Bronchus fibroblast of lung (primary cell): Measurements from ENCODE around the gene DDX47. TPM values are rescaled to one million over a fixed set of nuclear protein-coding genes. Genes with fewer than 3 reads are reported as not detected.

Source experiments
- total RNA-seq: library from RNA; depleted of rRNA; stranded (reverse); fragments of >200 nt; gene quantifications from 2 replicates; pipeline ENCODE4 v1.2.3, GENCODE V29; 2015

Gene DDX47
- total RNA-seq, result 61.2 and 62.5 TPM in 2 replicates

DNA sequence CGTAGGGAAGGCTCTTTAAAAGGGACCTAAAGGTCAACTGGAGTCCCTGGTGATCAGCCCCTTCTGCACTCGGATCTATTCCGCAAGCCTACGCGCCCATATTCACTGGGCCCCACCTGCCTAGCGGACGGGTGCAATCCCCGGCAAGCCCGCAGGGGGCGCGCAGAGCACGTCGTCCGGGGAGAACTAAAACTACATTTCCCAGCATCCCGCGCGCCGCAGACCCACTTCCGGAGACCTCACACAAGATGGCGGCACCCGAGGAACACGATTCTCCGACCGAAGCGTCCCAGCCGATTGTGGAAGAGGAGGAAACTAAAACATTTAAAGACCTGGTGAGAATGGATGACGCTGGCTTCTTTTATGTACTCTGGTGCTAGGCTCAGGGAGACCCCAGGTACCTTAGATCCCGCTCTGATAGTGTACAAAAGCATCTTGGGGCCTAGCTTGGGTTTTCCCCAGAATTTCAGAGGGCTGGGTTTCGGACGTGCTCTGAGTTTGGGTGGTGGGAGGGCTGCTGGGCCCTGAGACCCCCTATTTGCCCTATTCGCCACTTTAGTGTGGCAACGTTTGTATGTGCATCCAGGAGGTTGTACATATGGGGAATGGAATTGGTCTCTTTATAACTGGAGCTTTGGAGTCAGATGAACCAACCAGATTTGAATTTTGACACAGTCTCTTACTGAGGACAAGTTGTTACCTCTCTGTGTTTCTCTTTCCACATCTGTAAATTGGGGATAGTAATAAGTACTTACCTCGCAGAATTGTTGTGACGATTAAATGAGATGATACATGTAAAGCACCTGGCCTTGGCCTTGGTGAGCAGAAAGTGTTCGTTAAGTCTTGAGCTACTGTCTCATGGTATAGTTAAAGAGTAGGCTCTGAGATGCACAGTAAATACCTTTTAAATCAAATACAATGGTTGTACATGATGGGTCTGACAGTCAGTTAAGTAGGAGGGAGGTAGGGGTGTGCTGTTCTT lies at the start of gene DDX47:
Gene DDX47, plus strand, starts transcription at position 227 of the 982 bp plus-strand sequence. Its CDS starts 22 bp downstream, at position 249.

DNA sequence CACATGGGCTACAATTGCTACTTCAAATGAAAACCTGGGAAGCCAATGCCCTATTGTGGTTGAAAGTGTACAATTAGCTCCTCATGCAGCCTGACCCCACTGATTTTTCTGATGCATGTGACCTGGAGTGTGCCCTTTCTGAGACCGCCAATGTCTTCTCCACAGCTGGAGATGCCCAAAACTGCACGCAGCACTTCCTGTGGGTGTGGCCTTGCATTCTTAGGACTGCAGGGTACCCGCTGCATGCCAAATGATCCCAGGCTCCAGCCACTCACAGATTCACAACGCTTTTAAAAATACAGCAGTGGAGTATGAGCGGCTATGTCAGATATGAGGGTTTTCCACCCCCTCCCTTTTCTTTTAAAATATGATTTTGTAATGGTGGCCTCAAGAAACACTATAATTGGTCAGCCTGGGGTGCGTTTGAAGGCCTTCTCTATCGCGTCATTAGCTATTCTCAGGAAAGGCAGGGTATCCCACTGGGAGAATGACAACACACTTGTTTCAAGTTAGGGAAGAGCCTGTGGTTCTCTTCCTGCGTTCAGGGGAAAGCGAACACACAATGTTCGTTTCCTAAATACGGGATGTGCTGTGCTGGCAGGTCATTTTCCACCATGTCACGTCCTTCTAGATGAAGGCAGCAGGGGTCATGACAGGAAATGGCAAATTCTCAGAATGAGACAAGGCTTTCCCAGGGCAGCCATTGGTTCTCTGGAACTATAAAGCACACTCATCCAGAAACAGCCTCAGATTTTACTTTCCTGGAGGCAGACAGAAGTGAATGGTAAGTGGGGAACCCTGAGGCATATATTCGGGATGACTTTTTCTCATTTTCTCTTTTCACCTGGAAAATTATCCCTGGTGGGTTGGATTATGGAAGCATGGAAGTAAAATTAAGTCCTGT lies 28.0 kb upstream of the DDX47 start, which contains the start of gene APOLD1:
Gene APOLD1, plus strand, starts transcription at position 749 of the 904 bp plus-strand sequence. Its CDS starts 33 bp downstream, at position 782.

Other genes with a start within 250 kb of the DDX47 start
- gene CREBL2, start 201.5 kb upstream of the DDX47 start, total RNA-seq, result 15.0 and 17.0 TPM in 2 replicates
- gene GPR19, start 117.2 kb upstream of the DDX47 start, total RNA-seq, result 0.50 and 0.89 TPM in 2 replicates
- 32.4 and 33.8 TPM in 2 replicates for gene CDKN1B, start 96.0 kb upstream of the DDX47 start, total RNA-seq
- gene APOLD1, start 27.7 kb upstream of the DDX47 start, total RNA-seq, result 4.6 and 7.1 TPM in 2 replicates
- gene GPRC5A, start 78.2 kb downstream of the DDX47 start, total RNA-seq, result 6.1 and 7.4 TPM in 2 replicates
- not detected in 2 replicates for gene GPRC5D, start 138.8 kb downstream of the DDX47 start, total RNA-seq
- gene HEBP1, start 186.9 kb downstream of the DDX47 start, total RNA-seq, result 14.6 and 19.0 TPM in 2 replicates
- gene FAM234B, start 231.0 kb downstream of the DDX47 start, total RNA-seq, result 4.6 and 5.0 TPM in 2 replicates